Colonic mucosa (tissue), 4 donors: ENCODE data around the gene ATG4A. TPM values are rescaled to one million over a fixed set of nuclear protein-coding genes. Genes with fewer than 3 reads are reported as not detected.

ENCODE experiments used
- DNase-seq: peaks from one replicate; pipeline ENCODE4 v3.0.0-alpha.2; 2020
- H3K27ac ChIP-seq: fragments of 200-600 bp; one replicate; pipeline ENCODE4 v1.8.0; 2021
- H3K27me3 ChIP-seq: fragments of 200-600 bp; one replicate; pipeline ENCODE4 v1.8.0; 2021
- H3K36me3 ChIP-seq: fragments of 200-600 bp; one replicate; pipeline ENCODE4 v1.8.0; 2021
- H3K4me1 ChIP-seq: fragments of 200-600 bp; one replicate; pipeline ENCODE4 v1.8.0; 2021; ENCODE audit warnings: mild to moderate bottlenecking
- H3K4me3 ChIP-seq: fragments of 200-600 bp; one replicate; pipeline ENCODE4 v1.8.0; 2021
- H3K9ac ChIP-seq, 2 donors: one replicate each; pipeline ENCODE4 v1.7.0; 2013; ENCODE audit warnings: control low read depth in 2 of 2, low read depth in 2 of 2, low read length in 2 of 2
- H3K9me3 ChIP-seq: fragments of 200-600 bp; one replicate; pipeline ENCODE4 v1.8.0; 2021
- CTCF ChIP-seq: fragments of 200-600 bp; IDR thresholded peaks from one replicate; pipeline ENCODE4 v1.8.0; 2022; ENCODE audit warnings: antibody characterized with exemption, mild to moderate bottlenecking
- intact Hi-C: fragments of 100-400 bp; cut with DNase I; formaldehyde crosslinking; loops from one replicate; pipeline ENCODE4 v1.14.1; 2022
- total RNA-seq, 2 donors: library from RNA; stranded (reverse); fragmentation: NEBNext Ultra II Directional in 1 of 2; extraction: Animal tissue kit (Norgen Biotek cat#: 25700) in 1 of 2; gene quantifications; one replicate each; pipeline ENCODE4 v1.2.1, GENCODE V29; 2021
- donor health status: healthy.
- donor health status: DM: no; HTN: no; CAD: no.
- donor health status: DM: no; HTN: no; CAD: no.

ATG4A gene
- total RNA-seq, 2 donors from 2014 or later, result 15.7 to 19.0 TPM

DNA sequence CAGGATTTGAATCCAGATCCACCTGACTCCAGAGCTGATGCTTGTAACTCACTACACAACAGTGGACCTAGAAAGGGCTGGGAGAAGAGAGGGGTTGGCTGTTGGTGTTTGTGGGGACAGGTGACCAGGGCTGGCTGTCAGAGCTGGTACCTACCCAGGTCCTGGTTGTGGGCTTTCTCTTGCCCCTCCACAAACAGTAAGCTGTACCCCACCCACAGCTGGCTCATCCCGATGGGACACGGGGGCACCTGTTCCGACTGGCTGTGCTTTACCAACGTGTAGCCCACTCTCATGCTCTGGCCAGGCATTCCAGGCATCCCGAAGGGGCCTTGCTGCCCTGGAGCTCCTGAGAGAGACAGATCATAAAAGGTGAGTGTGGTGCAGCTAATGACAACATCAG lies 68.7 kb downstream of the ATG4A start:
- intact Hi-C loops, result no loop called here
- H3K9me3 ChIP-seq, result no peaks in the 10 kb centered on the region
- H3K4me3 ChIP-seq, result no peak overlapping the region
- no peaks in the 10 kb centered on the region for H3K36me3 ChIP-seq
- no peak for TF ChIP-seq CTCF
- no peaks in the 10 kb centered on the region for H3K4me1 ChIP-seq
- no peak overlapping the region for H3K9ac ChIP-seq
- H3K27me3 ChIP-seq, result no peaks in the 10 kb centered on the region
- no peak overlapping the region for H3K27ac ChIP-seq
- DNase-seq, result no peak

DNA sequence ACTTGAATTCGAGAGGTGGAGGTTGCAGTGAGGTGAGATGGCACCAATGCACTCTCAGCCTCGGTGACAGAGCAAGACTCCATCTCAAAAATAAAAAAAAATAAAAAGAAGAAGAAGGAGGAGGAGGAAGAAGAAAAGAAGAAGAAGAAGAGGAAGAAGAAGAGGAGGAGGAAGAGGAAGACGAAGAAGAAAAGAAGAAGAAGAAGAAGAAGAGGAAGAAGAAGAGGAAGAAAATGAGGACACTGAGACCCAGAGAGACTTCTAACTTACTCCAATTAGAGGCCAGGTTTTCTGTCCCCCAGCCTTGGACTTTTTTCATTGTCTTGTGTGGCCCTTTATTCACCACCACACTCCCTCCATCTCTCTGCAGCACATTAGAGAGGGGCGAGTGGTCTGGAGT lies 70.7 kb downstream of the ATG4A start:
- intact Hi-C loops, result no loop called here
- Histone ChIP-seq H3K27ac (no peak overlapping the region), H3K27me3 (no peaks in the 10 kb centered on the region), H3K4me3 (no peak overlapping the region), H3K9ac (no peak overlapping the region), H3K36me3 (no peaks in the 10 kb centered on the region), H3K9me3 (no peaks in the 10 kb centered on the region), H3K4me1 (no peaks in the 10 kb centered on the region)
- no peak for TF ChIP-seq CTCF
- no peak for DNase-seq

DNA sequence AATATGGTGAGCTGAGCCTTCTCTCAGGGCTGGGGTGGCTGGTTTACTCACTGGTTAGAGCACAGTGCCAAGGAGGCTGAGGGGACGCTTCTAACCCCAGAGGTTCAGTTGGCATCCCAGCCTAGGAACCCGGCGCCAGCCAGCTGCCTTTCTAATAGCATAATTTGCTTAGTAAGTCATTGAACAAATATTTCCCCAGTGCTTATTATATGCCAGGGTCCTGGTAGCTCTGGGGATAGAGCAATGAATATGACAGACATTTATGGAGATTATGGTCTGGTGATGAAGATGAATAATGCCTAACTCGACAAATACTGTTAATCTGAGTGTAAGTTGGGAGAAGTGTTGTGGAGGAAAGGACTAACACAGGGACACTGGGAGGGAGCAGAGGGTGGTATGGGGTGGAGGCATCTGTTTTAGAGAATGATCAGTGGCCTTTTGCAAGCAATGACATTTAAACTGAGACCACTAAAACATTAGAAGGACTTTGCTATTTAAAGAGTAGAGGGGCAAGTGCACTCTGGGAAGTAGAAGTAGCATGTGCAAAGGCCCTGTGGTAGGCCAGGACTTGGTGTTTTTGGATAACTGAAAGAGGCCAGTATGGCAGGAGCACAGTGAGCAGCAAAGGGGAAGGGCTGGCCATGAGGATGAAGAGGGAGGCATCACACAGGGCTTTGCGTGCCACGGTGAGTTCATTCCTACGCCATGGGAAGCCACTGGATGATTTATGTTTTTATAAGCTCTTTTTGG lies 71.9 kb downstream of the ATG4A start:
- TF ChIP-seq CTCF, result no peak
- no peaks in the 10 kb centered on the region for H3K36me3 ChIP-seq
- no peaks in the 10 kb centered on the region for H3K9me3 ChIP-seq

GRCh38 chrX:108165383-108166111 lies 74.0 kb downstream of the ATG4A start:
- Histone ChIP-seq H3K27me3 (no peaks in the 10 kb centered on the region), H3K9ac (no peak overlapping the region), H3K4me3 (no peak overlapping the region), H3K36me3 (no peaks in the 10 kb centered on the region), H3K27ac (no peak overlapping the region), H3K9me3 (no peaks in the 10 kb centered on the region), H3K4me1 (no peaks in the 10 kb centered on the region)
- intact Hi-C loops, result no loop called here
- TF ChIP-seq CTCF, result no peak
- DNase-seq, result no peak

More for the DNA sequence above, 71.9 kb downstream of the ATG4A start:
- no peak for DNase-seq
- H3K27me3 ChIP-seq, result no peaks in the 10 kb centered on the region
- intact Hi-C loops, result no loop called here
- no peak overlapping the region for H3K4me3 ChIP-seq
- no peaks in the 10 kb centered on the region for H3K4me1 ChIP-seq
- no peak overlapping the region for H3K9ac ChIP-seq
- H3K27ac ChIP-seq, result no peak overlapping the region

GRCh38 chrX:108167211-108167872 lies 75.8 kb downstream of the ATG4A start:
- TF ChIP-seq CTCF, result no peak
- Histone ChIP-seq H3K9me3 (no peaks in the 10 kb centered on the region), H3K4me3 (no peak overlapping the region), H3K36me3 (no peaks in the 10 kb centered on the region), H3K9ac (no peak overlapping the region), H3K4me1 (no peaks in the 10 kb centered on the region), H3K27ac (no peak overlapping the region), H3K27me3 (no peaks in the 10 kb centered on the region)
- no peak for DNase-seq
- intact Hi-C loops, result no loop called here
